Lung (tissue), 12 donors: ENCODE results near the gene ISG20L2. TPM values are rescaled to one million over a fixed set of nuclear protein-coding genes. Genes with fewer than 3 reads are reported as not detected.

Source experiments
- ATAC-seq: fragments of 200-7000 bp; cut with Tn5 transposase; one replicate; pipeline ENCODE4 v1.9.1; 2020; ENCODE audit warnings: moderate number of reproducible peaks; ENCODE audit not compliant: insufficient read depth, low FRiP score
- DNase-seq, 3 donors: peaks; one replicate each; pipeline ENCODE4 v3.0.0-alpha.2; 2013 to 2017
- H3K27ac ChIP-seq, 2 donors: one replicate each; pipeline ENCODE4 v1.5.1; 2013; ENCODE audit warnings: mild to moderate bottlenecking in 2 of 2, moderate library complexity in 2 of 2, control low read depth in 1 of 2, inconsistent platforms in 1 of 2, low read depth in 1 of 2, low read length in 1 of 2
- H3K27me3 ChIP-seq, 3 donors: one replicate each; pipeline ENCODE4 v1.5.1; 2013; ENCODE audit warnings: low read length in 2 of 3; ENCODE audit not compliant: control insufficient read depth in 3 of 3, insufficient read depth in 3 of 3
- H3K36me3 ChIP-seq, 4 donors: one replicate each; pipeline ENCODE4 v1.5.1; 2013; ENCODE audit warnings: low read length in 4 of 4, mild to moderate bottlenecking in 1 of 4, moderate library complexity in 1 of 4; ENCODE audit not compliant: control insufficient read depth in 4 of 4, insufficient read depth in 4 of 4
- H3K4me1 ChIP-seq, 5 donors: one replicate each; pipeline ENCODE4 v1.5.1; 2013; ENCODE audit warnings: low read length in 5 of 5, mild to moderate bottlenecking in 2 of 5, moderate library complexity in 1 of 5; ENCODE audit not compliant: control insufficient read depth in 5 of 5, insufficient read depth in 5 of 5
- H3K4me3 ChIP-seq: one replicate; pipeline ENCODE4 v1.5.1; 2013; ENCODE audit warnings: mild to moderate bottlenecking, control low read depth, moderate library complexity
- H3K9ac ChIP-seq, 2 donors: one replicate each; pipeline ENCODE4 v1.5.1; 2013; ENCODE audit warnings: low read length in 2 of 2, control low read depth in 1 of 2; ENCODE audit not compliant: insufficient read depth in 1 of 2
- H3K9me3 ChIP-seq, 4 donors: one replicate each; pipeline ENCODE4 v1.5.1; 2013; ENCODE audit warnings: low read length in 3 of 4, mild to moderate bottlenecking in 1 of 4, moderate library complexity in 1 of 4; ENCODE audit not compliant: control insufficient read depth in 4 of 4, insufficient read depth in 3 of 4
- WGBS, 2 donors: extraction: QIAGEN DNeasy Blood & Tissue Kit; methylation state at CpG; one replicate each; pipeline ENCODE4 v1.1.7; 2013; 5-methylcytosine and 5-hydroxymethylcytosine counted together
- polyA plus RNA-seq, 2 donors: library from polyadenylated mRNA; stranded (reverse); fragments of 200-250 nt; gene quantifications; one replicate each; pipeline ENCODE4 v1.2.1, GENCODE V29; 2013
- total RNA-seq, 2 donors: library from RNA; depleted of rRNA in 1 of 2; stranded (reverse); fragments of >200 nt in 1 of 2; gene quantifications; one replicate each; pipeline ENCODE4 v1.2.1, GENCODE V29; 2014 to 2021
- TF ChIP-seq, protein P1 (sequence below): IDR thresholded peaks from 2 replicates; pipeline ENCODE4 v1.5.1; 2012; ENCODE audit warnings: mild to moderate bottlenecking; ENCODE audit errors: control extremely low read depth, extremely low read depth
- donor health status: control.
- donor health status: control.
- donor health status: Bipolar disorder and iron deficiency.
- donor health status: healthy.
- donor health status: DM: yes; HTN: yes; CAD: no.

The ISG20L2 gene
- total and polyA plus RNA-seq, 4 donors = 9.3 to 26.3 (median 17.8) TPM

DNA sequence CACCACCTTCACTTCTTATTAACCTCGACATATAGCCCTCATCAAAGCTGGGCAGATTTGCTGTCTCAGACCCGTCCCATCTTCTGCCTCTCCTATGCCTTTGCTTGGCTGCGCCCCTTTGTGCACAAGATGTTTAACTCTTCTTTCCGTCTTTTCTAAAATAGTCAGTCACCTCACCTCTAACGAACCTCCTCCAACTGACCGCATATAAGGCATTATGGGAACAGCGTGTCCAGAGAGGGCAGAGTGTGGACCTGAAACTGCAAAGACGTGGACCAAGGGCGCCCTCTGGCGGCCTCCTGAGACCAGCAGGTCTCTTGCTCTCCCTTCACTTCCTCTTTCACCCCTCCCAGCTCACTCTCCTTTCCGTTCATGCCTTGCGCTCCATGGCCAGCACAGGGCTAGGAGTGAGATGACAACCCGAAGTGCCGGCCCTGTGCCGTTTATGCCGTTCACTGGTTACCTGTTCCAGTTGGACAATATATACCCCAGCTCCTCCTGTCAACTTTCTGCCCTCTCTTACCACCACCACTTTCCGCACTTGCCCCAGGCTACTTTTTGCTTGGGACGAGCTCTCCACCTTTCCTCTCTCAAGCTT, 2.8 kb downstream of the ISG20L2 start:
- no peak overlapping the region for H3K27ac ChIP-seq
- H3K27me3 ChIP-seq = no peaks in the 10 kb centered on the region
- TF ChIP-seq, protein P1, sequence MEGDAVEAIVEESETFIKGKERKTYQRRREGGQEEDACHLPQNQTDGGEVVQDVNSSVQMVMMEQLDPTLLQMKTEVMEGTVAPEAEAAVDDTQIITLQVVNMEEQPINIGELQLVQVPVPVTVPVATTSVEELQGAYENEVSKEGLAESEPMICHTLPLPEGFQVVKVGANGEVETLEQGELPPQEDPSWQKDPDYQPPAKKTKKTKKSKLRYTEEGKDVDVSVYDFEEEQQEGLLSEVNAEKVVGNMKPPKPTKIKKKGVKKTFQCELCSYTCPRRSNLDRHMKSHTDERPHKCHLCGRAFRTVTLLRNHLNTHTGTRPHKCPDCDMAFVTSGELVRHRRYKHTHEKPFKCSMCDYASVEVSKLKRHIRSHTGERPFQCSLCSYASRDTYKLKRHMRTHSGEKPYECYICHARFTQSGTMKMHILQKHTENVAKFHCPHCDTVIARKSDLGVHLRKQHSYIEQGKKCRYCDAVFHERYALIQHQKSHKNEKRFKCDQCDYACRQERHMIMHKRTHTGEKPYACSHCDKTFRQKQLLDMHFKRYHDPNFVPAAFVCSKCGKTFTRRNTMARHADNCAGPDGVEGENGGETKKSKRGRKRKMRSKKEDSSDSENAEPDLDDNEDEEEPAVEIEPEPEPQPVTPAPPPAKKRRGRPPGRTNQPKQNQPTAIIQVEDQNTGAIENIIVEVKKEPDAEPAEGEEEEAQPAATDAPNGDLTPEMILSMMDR = peak; percentile 90

DNA sequence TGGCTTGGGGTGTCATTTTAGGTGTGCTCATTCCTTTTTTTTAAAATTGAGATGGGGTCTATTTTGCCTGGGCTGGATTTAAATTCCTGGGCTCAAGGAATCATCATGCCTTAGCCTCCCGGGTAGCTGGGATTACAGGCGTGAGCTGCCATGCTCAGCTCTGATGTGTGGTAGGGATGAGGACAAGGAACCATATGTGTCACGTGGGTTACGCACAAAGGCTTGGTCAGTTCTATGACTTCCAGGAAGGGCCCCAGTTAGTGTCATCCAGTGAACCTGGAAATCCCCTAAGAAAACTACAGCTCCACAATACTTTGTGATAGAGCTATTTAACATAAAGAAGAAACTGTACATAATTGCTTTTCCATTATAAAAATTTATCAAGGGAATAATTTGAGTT, 7.0 kb downstream of the ISG20L2 start:
- TF ChIP-seq, protein P1 = no peak
- Histone ChIP-seq H3K4me1 (peaks cover 5 to 16% (median 8%) of the 10 kb centered on the region in 5 donors), H3K9me3 (no peaks in the 10 kb centered on the region), H3K4me3 (no peak overlapping the region), H3K27ac (no peak overlapping the region), H3K9ac (no peak overlapping the region), H3K36me3 (peaks cover 18 to 33% (median 26%) of the 10 kb centered on the region in 4 donors), H3K27me3 (no peaks in the 10 kb centered on the region)
- DNase-seq (no peak), ATAC-seq (no peak)
- WGBS, 2 donors = 88 to 95% methylated on average over 4 of the region's 4 CpGs

More for the DNA sequence above, 2.8 kb downstream of the ISG20L2 start:
- Histone ChIP-seq H3K4me3 (peak overlapping the region; percentile 5), H3K9me3 (no peaks in the 10 kb centered on the region), H3K9ac (peak overlapping the region in 1 of 2 donors; percentile 72), H3K36me3 (peaks cover 18 to 32% (median 24%) of the 10 kb centered on the region in 4 donors), H3K4me1 (peaks cover 14 to 36% (median 16%) of the 10 kb centered on the region in 5 donors)
- WGBS, 2 donors = 14 to 15% methylated on average over 18 of the region's 18 CpGs
- peak; percentile 89 to 93 (median 91) for DNase-seq
- ATAC-seq = peak; percentile 68

DNA sequence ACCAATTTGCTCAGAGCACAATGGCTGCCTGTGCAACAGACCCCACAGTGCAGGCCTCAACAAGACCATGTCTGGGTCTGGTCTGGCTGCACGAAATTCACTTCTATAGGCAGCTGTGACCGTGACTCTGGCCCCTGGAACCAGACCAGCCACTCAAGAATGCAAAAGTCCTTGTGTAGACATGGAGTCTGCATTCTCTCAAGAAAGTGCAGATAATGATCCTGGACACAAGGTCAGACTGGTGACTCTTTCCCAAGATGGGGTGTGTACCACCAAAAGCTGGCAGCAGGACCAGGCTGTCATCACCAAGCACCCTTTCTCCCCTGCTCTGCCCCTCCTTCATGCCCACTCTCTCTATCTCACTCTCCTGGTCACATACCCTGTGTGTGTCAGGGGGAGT, 7.4 kb downstream of the ISG20L2 start:
- Histone ChIP-seq H3K27me3 (no peaks in the 10 kb centered on the region), H3K36me3 (peaks cover 18 to 34% (median 26%) of the 10 kb centered on the region in 4 donors), H3K27ac (no peak overlapping the region), H3K4me3 (no peak overlapping the region), H3K9me3 (no peaks in the 10 kb centered on the region), H3K4me1 (peaks cover 2 to 12% (median 5%) of the 10 kb centered on the region in 5 donors), H3K9ac (no peak overlapping the region)
- WGBS, 2 donors = 76 to 94% methylated on average over 2 of the region's 2 CpGs
- TF ChIP-seq, protein P1 = no peak
- ATAC-seq = no peak
- DNase-seq = no peak
